ENCODE measurements around the gene IQGAP2. TPM values are rescaled to one million over a fixed set of nuclear protein-coding genes. Genes with fewer than 3 reads are reported as not detected.
A peak's percentile ranks its signal among the peaks of the same experiment; 100 is the strongest.

IQGAP2 gene
- total and polyA plus RNA-seq, 9 of the 15 experiments (the other 6 are each of a cell fraction or from before 2014, with no cell fraction given), result 8.7 to 23.2 (median 17.4) TPM

DNA sequence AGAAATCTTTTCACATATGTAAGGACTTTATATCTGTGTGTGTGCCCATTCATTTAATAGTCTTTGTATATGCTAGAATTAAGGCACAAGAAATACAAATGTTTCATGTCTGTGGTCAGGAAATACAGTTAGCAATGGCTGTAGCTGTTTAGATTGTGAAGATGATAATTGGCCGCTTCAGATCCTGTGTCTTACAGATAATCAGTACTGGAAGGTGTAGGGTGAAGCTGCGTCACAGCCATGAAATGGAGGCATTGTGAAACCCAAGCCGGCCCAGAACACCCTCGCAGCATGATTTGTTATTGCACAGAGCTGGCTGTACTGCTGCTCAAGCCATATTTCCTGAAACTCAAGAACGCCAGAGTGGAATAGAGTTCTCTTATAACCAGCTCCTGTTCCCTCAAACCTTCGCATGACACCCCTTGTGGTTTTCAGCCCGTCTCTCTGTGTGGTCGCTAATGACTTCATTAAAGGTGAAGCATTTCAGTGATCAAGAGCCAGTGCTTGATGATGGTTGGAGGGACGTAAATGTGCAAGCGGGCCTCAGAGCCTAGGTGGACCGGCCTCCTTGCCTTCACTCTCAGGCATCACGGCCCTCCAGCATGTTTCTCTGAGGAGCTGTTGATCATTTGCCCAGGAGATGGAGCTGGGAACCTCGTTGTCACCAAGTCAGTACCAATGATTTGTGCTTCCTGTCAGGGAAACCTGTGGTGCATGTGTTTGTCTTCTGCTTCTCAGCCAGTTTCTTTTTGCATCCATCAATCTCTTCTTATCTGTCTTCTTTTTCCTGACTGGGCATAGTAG lies 140.0 kb downstream of the IQGAP2 start (continued):
- TF ChIP-seq, protein P1, sequence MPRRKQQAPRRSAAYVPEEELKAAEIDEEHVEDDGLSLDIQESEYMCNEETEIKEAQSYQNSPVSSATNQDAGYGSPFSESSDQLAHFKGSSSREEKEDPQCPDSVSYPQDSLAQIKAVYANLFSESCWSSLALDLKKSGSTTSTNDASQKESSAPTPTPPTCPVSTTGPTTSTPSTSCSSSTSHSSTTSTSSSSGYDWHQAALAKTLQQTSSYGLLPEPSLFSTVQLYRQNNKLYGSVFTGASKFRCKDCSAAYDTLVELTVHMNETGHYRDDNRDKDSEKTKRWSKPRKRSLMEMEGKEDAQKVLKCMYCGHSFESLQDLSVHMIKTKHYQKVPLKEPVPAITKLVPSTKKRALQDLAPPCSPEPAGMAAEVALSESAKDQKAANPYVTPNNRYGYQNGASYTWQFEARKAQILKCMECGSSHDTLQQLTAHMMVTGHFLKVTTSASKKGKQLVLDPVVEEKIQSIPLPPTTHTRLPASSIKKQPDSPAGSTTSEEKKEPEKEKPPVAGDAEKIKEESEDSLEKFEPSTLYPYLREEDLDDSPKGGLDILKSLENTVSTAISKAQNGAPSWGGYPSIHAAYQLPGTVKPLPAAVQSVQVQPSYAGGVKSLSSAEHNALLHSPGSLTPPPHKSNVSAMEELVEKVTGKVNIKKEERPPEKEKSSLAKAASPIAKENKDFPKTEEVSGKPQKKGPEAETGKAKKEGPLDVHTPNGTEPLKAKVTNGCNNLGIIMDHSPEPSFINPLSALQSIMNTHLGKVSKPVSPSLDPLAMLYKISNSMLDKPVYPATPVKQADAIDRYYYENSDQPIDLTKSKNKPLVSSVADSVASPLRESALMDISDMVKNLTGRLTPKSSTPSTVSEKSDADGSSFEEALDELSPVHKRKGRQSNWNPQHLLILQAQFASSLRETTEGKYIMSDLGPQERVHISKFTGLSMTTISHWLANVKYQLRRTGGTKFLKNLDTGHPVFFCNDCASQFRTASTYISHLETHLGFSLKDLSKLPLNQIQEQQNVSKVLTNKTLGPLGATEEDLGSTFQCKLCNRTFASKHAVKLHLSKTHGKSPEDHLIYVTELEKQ (CRISPR knock-in tag; IDR thresholded peaks at IDR 0.05), result no peak
- TF ChIP-seq PHF20 (IDR thresholded peaks at IDR 0.05; ENCODE audit: partially characterized antibody), result no peak
- no peak for TF ChIP-seq XRCC5 (IDR thresholded peaks at IDR 0.05; ENCODE audit: low read depth, low read length)
- no peak for TF ChIP-seq WHSC1 (IDR thresholded peaks at IDR 0.05; ENCODE audit: low read length)
- no peak for TF ChIP-seq RB1 (IDR thresholded peaks at IDR 0.05; ENCODE audit: low read depth)
- TF ChIP-seq, protein P2, sequence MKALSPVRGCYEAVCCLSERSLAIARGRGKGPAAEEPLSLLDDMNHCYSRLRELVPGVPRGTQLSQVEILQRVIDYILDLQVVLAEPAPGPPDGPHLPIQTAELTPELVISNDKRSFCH (CRISPR knock-in tag; IDR thresholded peaks at IDR 0.05), result no peak
- TF ChIP-seq, protein P2 (tag; IDR thresholded peaks at IDR 0.05), result no peak
- TF ChIP-seq L3MBTL2 (IDR thresholded peaks at IDR 0.05), result peak; percentile 47; the same call in 1 of the 2 replicates
- TF ChIP-seq, protein P3, sequence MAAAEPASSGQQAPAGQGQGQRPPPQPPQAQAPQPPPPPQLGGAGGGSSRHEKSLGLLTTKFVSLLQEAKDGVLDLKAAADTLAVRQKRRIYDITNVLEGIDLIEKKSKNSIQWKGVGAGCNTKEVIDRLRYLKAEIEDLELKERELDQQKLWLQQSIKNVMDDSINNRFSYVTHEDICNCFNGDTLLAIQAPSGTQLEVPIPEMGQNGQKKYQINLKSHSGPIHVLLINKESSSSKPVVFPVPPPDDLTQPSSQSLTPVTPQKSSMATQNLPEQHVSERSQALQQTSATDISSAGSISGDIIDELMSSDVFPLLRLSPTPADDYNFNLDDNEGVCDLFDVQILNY (CRISPR knock-in tag; IDR thresholded peaks at IDR 0.05), result no peak
- no peak for TF ChIP-seq BACH1 (tag; IDR thresholded peaks at IDR 0.05)
- TF ChIP-seq HDAC1 (IDR thresholded peaks at IDR 0.05), result no peak
- TF ChIP-seq FOXJ3 (CRISPR knock-in tag; IDR thresholded peaks at IDR 0.05), result no peak
- TF ChIP-seq ZNF589 (CRISPR knock-in tag; IDR thresholded peaks at IDR 0.05; ENCODE audit: low read depth), result no peak
- TF ChIP-seq HMG20B (CRISPR knock-in tag; IDR thresholded peaks at IDR 0.05), result no peak
- TF ChIP-seq FOXA1 (IDR thresholded peaks at IDR 0.05; ENCODE audit: borderline replicate concordance), result no peak
- TF ChIP-seq, protein P4, sequence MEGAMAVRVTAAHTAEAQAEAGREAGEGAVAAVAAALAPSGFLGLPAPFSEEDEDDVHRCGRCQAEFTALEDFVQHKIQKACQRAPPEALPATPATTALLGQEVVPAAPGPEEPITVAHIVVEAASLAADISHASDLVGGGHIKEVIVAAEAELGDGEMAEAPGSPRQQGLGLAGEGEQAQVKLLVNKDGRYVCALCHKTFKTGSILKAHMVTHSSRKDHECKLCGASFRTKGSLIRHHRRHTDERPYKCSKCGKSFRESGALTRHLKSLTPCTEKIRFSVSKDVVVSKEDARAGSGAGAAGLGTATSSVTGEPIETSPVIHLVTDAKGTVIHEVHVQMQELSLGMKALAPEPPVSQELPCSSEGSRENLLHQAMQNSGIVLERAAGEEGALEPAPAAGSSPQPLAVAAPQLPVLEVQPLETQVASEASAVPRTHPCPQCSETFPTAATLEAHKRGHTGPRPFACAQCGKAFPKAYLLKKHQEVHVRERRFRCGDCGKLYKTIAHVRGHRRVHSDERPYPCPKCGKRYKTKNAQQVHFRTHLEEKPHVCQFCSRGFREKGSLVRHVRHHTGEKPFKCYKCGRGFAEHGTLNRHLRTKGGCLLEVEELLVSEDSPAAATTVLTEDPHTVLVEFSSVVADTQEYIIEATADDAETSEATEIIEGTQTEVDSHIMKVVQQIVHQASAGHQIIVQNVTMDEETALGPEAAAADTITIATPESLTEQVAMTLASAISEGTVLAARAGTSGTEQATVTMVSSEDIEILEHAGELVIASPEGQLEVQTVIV (CRISPR knock-in tag; IDR thresholded peaks at IDR 0.05; ENCODE audit: borderline replicate concordance), result no peak
- TF ChIP-seq, protein P5, sequence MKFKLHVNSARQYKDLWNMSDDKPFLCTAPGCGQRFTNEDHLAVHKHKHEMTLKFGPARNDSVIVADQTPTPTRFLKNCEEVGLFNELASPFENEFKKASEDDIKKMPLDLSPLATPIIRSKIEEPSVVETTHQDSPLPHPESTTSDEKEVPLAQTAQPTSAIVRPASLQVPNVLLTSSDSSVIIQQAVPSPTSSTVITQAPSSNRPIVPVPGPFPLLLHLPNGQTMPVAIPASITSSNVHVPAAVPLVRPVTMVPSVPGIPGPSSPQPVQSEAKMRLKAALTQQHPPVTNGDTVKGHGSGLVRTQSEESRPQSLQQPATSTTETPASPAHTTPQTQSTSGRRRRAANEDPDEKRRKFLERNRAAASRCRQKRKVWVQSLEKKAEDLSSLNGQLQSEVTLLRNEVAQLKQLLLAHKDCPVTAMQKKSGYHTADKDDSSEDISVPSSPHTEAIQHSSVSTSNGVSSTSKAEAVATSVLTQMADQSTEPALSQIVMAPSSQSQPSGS (CRISPR knock-in tag; IDR thresholded peaks at IDR 0.05), result no peak
- no peak for TF ChIP-seq ZNF780A (CRISPR knock-in tag; IDR thresholded peaks at IDR 0.05)
